Glutamatergic neuron (in vitro differentiated cells): ENCODE measurements around the gene IER3. TPM values are rescaled to one million over a fixed set of nuclear protein-coding genes. Genes with fewer than 3 reads are reported as not detected.

ENCODE experiments used
- DNase-seq: peaks from one replicate; pipeline ENCODE4 v3.0.0; 2022
- H3K27ac Mint-ChIP-seq: one replicate; pipeline ENCODE4 v1.8.0; 2020; ENCODE audit warnings: mild to moderate bottlenecking, mixed read lengths, inconsistent platforms; ENCODE audit not compliant: unreplicated experiment
- H3K27me3 Mint-ChIP-seq: one replicate; pipeline ENCODE4 v1.8.0; 2020; ENCODE audit warnings: mild to moderate bottlenecking, moderate library complexity, mixed read lengths, inconsistent platforms; ENCODE audit not compliant: unreplicated experiment
- H3K36me3 Mint-ChIP-seq: one replicate; pipeline ENCODE4 v1.8.0; 2020; ENCODE audit warnings: mild to moderate bottlenecking, mixed read lengths, inconsistent platforms; ENCODE audit not compliant: unreplicated experiment
- H3K4me1 Mint-ChIP-seq: one replicate; pipeline ENCODE4 v1.8.0; 2020; ENCODE audit warnings: mild to moderate bottlenecking, low read depth, mixed read lengths, inconsistent platforms; ENCODE audit not compliant: unreplicated experiment
- H3K4me3 Mint-ChIP-seq: one replicate; pipeline ENCODE4 v1.8.0; 2020; ENCODE audit warnings: mild to moderate bottlenecking, mixed read lengths, inconsistent platforms; ENCODE audit not compliant: unreplicated experiment
- H3K9me3 Mint-ChIP-seq: one replicate; pipeline ENCODE4 v1.8.0; 2020; ENCODE audit warnings: mild to moderate bottlenecking, moderate library complexity, mixed read lengths, inconsistent platforms; ENCODE audit not compliant: unreplicated experiment
- CTCF ChIP-seq: fragments of 200-600 bp; sonication (generic); IDR thresholded peaks from one replicate; pipeline ENCODE4 v1.5.0; 2021; ENCODE audit not compliant: partially characterized antibody, unreplicated experiment
- total RNA-seq: library from RNA; stranded (reverse); fragmentation: NEBNext Ultra II Directional; extraction: Animal tissue kit (Norgen Biotek cat#: 25700); gene quantifications from one replicate; pipeline ENCODE4 v1.2.1, GENCODE V29; 2021; ENCODE audit not compliant: unreplicated experiment

Gene IER3
- total RNA-seq, 1 donor from 2014 or later: 13.5 TPM

- no peak for TF ChIP-seq CTCF
- peaks cover 15% of the 10 kb centered on the region for H3K9me3 Mint-ChIP-seq
- no peak for DNase-seq
- peak overlapping the region; percentile 79 for H3K4me3 Mint-ChIP-seq
- H3K27ac Mint-ChIP-seq: peak overlapping the region; percentile 75
- H3K36me3 Mint-ChIP-seq: peaks cover 4% of the 10 kb centered on the region
- peaks cover 12% of the 10 kb centered on the region for H3K27me3 Mint-ChIP-seq
- peaks cover 17% of the 10 kb centered on the region for H3K4me1 Mint-ChIP-seq
These were observed 12.0 kb downstream of the IER3 start for GRCh38 chr6:30732237-30732943.

- peak; percentile 61 for TF ChIP-seq CTCF
- H3K4me1 Mint-ChIP-seq: peaks cover 17% of the 10 kb centered on the region
- peaks cover 12% of the 10 kb centered on the region for H3K27me3 Mint-ChIP-seq
- peak overlapping the region; percentile 97 for H3K27ac Mint-ChIP-seq
- peaks cover 12% of the 10 kb centered on the region for H3K9me3 Mint-ChIP-seq
- no peaks in the 10 kb centered on the region for H3K36me3 Mint-ChIP-seq
- DNase-seq: peak; percentile 85
- H3K4me3 Mint-ChIP-seq: peak overlapping the region; percentile 82
These were observed 13.5 kb downstream of the IER3 start for GRCh38 chr6:30730601-30731435.

GRCh38 chr6:30727920-30728553, 16.3 kb downstream of the IER3 start:
- H3K27ac Mint-ChIP-seq: peak overlapping the region; percentile 59
- no peaks in the 10 kb centered on the region for H3K36me3 Mint-ChIP-seq
- TF ChIP-seq CTCF: no peak
- peaks cover 23% of the 10 kb centered on the region for H3K27me3 Mint-ChIP-seq
- H3K9me3 Mint-ChIP-seq: peaks cover 26% of the 10 kb centered on the region
- DNase-seq: no peak
- peak overlapping the region; percentile 30 for H3K4me3 Mint-ChIP-seq
- peaks cover 39% of the 10 kb centered on the region for H3K4me1 Mint-ChIP-seq

- no peak for TF ChIP-seq CTCF
- Mint-ChIP-seq H3K4me1 (peaks cover 38% of the 10 kb centered on the region), H3K27ac (no peak overlapping the region), H3K36me3 (peaks cover 7% of the 10 kb centered on the region), H3K4me3 (no peak overlapping the region), H3K27me3 (peaks cover 28% of the 10 kb centered on the region), H3K9me3 (peaks cover 38% of the 10 kb centered on the region)
- no peak for DNase-seq
These were observed 17.6 kb downstream of the IER3 start for GRCh38 chr6:30726506-30727413.
